K562 (cell line): ENCODE data around the gene BOLA1. TPM values are rescaled to one million over a fixed set of nuclear protein-coding genes. Genes with fewer than 3 reads are reported as not detected.
A peak's percentile ranks its signal among the peaks of the same experiment; 100 is the strongest.

Experiments
- BRCA1 ChIP-seq, 2 experiments: fragments of 450-650 bp in 1 of 2; sonication (generic) in 1 of 2; formaldehyde crosslinking in 1 of 2; IDR thresholded peaks; 2 replicates each; pipeline versions ENCODE4 v1.5.0 to v1.6.1; 2017 to 2020; ENCODE audit warnings: mild to moderate bottlenecking in 1 of 2, missing genetic modification reagents in 1 of 2
- CAMTA2 ChIP-seq: fragments of 250-450 bp; sonication (Bioruptor Pico); conservative IDR thresholded peaks from 2 replicates; pipeline ENCODE4 v1.5.1; 2022
- CREB5 ChIP-seq: fragments of 250-450 bp; sonication (Bioruptor Pico); IDR thresholded peaks from 2 replicates; pipeline ENCODE4 v1.5.0; 2020; ENCODE audit warnings: mild to moderate bottlenecking
- DLX4 ChIP-seq: fragments of 250-450 bp; sonication (Bioruptor Pico); IDR thresholded peaks from 2 replicates; pipeline ENCODE4 v1.6.1; 2021; ENCODE audit warnings: mild to moderate bottlenecking
- GMEB1 ChIP-seq: fragments of 250-450 bp; sonication (Bioruptor Pico); IDR thresholded peaks from 2 replicates; pipeline ENCODE4 v1.4.0; 2020; ENCODE audit warnings: mild to moderate bottlenecking
- KLF10 ChIP-seq: fragments of 250-450 bp; sonication (Bioruptor Pico); IDR thresholded peaks from 2 replicates; pipeline ENCODE4 v1.6.1; 2021; ENCODE audit warnings: matching md5 sums
- MCM5 ChIP-seq: fragments of 450-650 bp; IDR thresholded peaks from 2 replicates; pipeline ENCODE4 v1.6.1; 2016; ENCODE audit warnings: low read depth
- NCOA2 ChIP-seq, 2 experiments: fragments of 450-650 bp; IDR thresholded peaks; 2 replicates each; pipeline ENCODE4 v1.6.1; 2018; ENCODE audit warnings: mild to moderate bottlenecking in 2 of 2, moderate library complexity in 1 of 2; ENCODE audit not compliant: partially characterized antibody in 2 of 2
- NFE2L1 ChIP-seq: fragments of 450-650 bp; IDR thresholded peaks from 2 replicates; pipeline ENCODE4 v1.6.1; 2016; ENCODE audit warnings: missing genetic modification characterization, low read depth, mild to moderate bottlenecking, missing compliant biosample characterization, moderate library complexity, borderline replicate concordance
- NFYB ChIP-seq: IDR thresholded peaks from 2 replicates; pipeline ENCODE4 v1.6.1; 2011; ENCODE audit warnings: mild to moderate bottlenecking, moderate library complexity; ENCODE audit not compliant: insufficient read length; ENCODE audit errors: extremely low read depth
- RBBP5 ChIP-seq: fragments of 200-600 bp; sonication (generic); IDR thresholded peaks from 2 replicates; pipeline ENCODE4 v1.6.1; 2012; ENCODE audit warnings: borderline replicate concordance, mild to moderate bottlenecking, low read length, control low read depth, inconsistent platforms; ENCODE audit not compliant: insufficient read depth, poor library complexity, severe bottlenecking
- SRF ChIP-seq, 2 experiments: fragments of 250-450, 450-650 bp in 1 of 2; sonication (Bioruptor Pico) in 1 of 2; sonication (generic) in 1 of 2; formaldehyde crosslinking; IDR thresholded peaks; 2 replicates each; pipeline versions ENCODE4 v1.5.0 to v1.5.1; 2020 to 2022; ENCODE audit warnings: mild to moderate bottlenecking in 1 of 2, missing genetic modification reagents in 1 of 2
- TEAD1 ChIP-seq, 2 experiments: fragments of 450-650 bp in 1 of 2; sonication (generic) in 1 of 2; formaldehyde crosslinking; IDR thresholded peaks; 2 replicates each; pipeline versions ENCODE4 v1.4.0 to v1.8.0; 2020 to 2022; ENCODE audit warnings: mild to moderate bottlenecking in 2 of 2, missing genetic modification reagents in 1 of 2
- ZNF212 ChIP-seq: fragments of 450-650 bp; formaldehyde crosslinking; IDR thresholded peaks from 2 replicates; pipeline ENCODE4 v1.4.0; 2020; ENCODE audit warnings: mild to moderate bottlenecking
- ZNF384 ChIP-seq: IDR thresholded peaks from 2 replicates; pipeline ENCODE4 v1.6.1; 2012; ENCODE audit warnings: low read depth, low read length, improper control_type of control experiment
- polyA plus RNA-seq, 8 experiments: library from polyadenylated mRNA; depleted of rRNA in 4 of 8; stranded (reverse) in 5 of 8; unstranded in 3 of 8; fragments of >200 nt; fragmentation: Nextera tagmentation in 2 of 8; fragmentation: Illumina TruSeq in 1 of 8; extraction: Ambion mirVana in 2 of 8; extraction: Trizol in 1 of 8; gene quantifications; 2 replicates each; pipeline versions ENCODE4 v1.2.1 to v1.2.3, GENCODE V29; 2011 to 2014; ENCODE audit warnings: inconsistent platforms in 1 of 8, missing spikeins in 1 of 8
- total RNA-seq, 7 experiments: library from RNA; depleted of rRNA in 6 of 7; stranded (reverse); fragments of >200 nt in 6 of 7; fragmentation: Illumina TruSeq in 2 of 7; extraction: Trizol in 2 of 7; gene quantifications; 2 replicates each; pipeline versions ENCODE4 v1.2.1 to v1.2.3, GENCODE V29; 2011 to 2021; ENCODE audit warnings: low replicate concordance in 1 of 7
- TF ChIP-seq, protein P1 (sequence below): sonication (generic); formaldehyde crosslinking; IDR thresholded peaks from 2 replicates; pipeline ENCODE4 v1.8.1; 2023; ENCODE audit warnings: mild to moderate bottlenecking, missing genetic modification reagents
- TF ChIP-seq, protein P2 (sequence below): IDR thresholded peaks from 2 replicates; pipeline ENCODE4 v1.6.1; 2011; ENCODE audit warnings: borderline replicate concordance, low read depth, mild to moderate bottlenecking, moderate library complexity, low read length; ENCODE audit not compliant: insufficient read depth, poor library complexity, severe bottlenecking

Gene BOLA1
- total and polyA plus RNA-seq, 9 of the 15 experiments (the other 6 are each of a cell fraction or from before 2014, with no cell fraction given): 0.18 to 1.2 (median 0.40) TPM; not detected in 2

DNA sequence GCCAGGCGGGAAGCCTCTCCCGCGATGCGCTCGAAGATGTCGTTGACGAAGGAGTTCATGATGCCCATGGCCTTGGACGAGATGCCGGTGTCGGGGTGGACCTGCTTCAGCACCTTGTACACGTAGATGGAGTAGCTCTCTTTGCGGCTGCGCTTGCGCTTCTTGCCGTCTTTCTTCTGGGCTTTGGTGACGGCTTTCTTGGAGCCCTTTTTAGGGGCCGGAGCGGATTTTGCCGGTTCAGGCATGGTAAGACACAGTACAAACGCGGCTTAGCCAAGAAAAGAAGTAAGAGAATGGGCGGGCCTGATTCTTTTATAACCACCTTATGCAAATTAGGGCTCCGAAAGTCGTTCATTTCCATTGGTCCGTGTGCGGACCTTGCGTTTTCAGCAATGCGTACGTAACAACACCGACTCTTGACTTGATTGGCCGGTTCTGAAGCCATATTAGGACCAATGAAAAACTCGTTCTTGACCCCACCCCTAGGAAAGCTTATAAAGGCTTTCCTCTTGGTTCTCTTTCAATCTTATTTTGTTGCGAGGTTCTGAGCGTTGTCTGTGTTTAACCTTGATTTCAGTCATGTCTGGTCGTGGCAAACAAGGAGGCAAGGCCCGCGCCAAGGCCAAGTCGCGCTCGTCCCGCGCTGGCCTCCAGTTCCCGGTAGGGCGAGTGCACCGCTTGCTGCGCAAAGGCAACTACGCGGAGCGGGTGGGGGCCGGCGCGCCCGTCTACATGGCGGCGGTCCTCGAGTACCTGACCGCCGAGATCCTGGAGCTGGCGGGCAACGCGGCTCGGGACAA is 12.8 kb upstream of the BOLA1 start (continued):
- TF ChIP-seq RBBP5: no peak
- TF ChIP-seq ZNF212 (CRISPR knock-in tag): no peak
- TF ChIP-seq TEAD1 (CRISPR knock-in tag; IDR thresholded peaks at IDR 0.05): peak in 1 of 2 experiments; percentile 76; a peak in 1 of 4 replicates
- TF ChIP-seq, protein P1, sequence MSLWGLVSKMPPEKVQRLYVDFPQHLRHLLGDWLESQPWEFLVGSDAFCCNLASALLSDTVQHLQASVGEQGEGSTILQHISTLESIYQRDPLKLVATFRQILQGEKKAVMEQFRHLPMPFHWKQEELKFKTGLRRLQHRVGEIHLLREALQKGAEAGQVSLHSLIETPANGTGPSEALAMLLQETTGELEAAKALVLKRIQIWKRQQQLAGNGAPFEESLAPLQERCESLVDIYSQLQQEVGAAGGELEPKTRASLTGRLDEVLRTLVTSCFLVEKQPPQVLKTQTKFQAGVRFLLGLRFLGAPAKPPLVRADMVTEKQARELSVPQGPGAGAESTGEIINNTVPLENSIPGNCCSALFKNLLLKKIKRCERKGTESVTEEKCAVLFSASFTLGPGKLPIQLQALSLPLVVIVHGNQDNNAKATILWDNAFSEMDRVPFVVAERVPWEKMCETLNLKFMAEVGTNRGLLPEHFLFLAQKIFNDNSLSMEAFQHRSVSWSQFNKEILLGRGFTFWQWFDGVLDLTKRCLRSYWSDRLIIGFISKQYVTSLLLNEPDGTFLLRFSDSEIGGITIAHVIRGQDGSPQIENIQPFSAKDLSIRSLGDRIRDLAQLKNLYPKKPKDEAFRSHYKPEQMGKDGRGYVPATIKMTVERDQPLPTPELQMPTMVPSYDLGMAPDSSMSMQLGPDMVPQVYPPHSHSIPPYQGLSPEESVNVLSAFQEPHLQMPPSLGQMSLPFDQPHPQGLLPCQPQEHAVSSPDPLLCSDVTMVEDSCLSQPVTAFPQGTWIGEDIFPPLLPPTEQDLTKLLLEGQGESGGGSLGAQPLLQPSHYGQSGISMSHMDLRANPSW (CRISPR knock-in tag): peak; percentile 52; the same call in 1 of the 2 replicates
- TF ChIP-seq MCM5: no peak
- TF ChIP-seq KLF10 (CRISPR knock-in tag): peak; percentile 69; the same call in 1 of the 2 replicates
- TF ChIP-seq, protein P2, sequence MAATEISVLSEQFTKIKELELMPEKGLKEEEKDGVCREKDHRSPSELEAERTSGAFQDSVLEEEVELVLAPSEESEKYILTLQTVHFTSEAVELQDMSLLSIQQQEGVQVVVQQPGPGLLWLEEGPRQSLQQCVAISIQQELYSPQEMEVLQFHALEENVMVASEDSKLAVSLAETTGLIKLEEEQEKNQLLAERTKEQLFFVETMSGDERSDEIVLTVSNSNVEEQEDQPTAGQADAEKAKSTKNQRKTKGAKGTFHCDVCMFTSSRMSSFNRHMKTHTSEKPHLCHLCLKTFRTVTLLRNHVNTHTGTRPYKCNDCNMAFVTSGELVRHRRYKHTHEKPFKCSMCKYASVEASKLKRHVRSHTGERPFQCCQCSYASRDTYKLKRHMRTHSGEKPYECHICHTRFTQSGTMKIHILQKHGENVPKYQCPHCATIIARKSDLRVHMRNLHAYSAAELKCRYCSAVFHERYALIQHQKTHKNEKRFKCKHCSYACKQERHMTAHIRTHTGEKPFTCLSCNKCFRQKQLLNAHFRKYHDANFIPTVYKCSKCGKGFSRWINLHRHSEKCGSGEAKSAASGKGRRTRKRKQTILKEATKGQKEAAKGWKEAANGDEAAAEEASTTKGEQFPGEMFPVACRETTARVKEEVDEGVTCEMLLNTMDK: no peak
- no peak for TF ChIP-seq NCOA2 (IDR thresholded peaks at IDR 0.05; ENCODE audit: partially characterized antibody in 2 of 2)
- TF ChIP-seq NFE2L1 (tag): no peak
- peak in 1 of 2 experiments; percentile 82; a peak in 2 of 4 replicates for TF ChIP-seq SRF (CRISPR knock-in tag; IDR thresholded peaks at IDR 0.05)
- TF ChIP-seq CREB5 (CRISPR knock-in tag): no peak
- peak; percentile 24; the same call in 1 of the 2 replicates for TF ChIP-seq GMEB1
- no peak for TF ChIP-seq DLX4 (CRISPR knock-in tag)
- peak; percentile 88 for TF ChIP-seq NFYB
- peak; percentile 92; the same call in 1 of the 2 replicates for TF ChIP-seq CAMTA2 (CRISPR knock-in tag)
- no peak for TF ChIP-seq BRCA1 (IDR thresholded peaks at IDR 0.05)
- TF ChIP-seq BRCA1 (CRISPR knock-in tag; IDR thresholded peaks at IDR 0.05): no peak
- TF ChIP-seq ZNF384: no peak
